ENCODE measurements around the gene TAX1BP3.

DNA sequence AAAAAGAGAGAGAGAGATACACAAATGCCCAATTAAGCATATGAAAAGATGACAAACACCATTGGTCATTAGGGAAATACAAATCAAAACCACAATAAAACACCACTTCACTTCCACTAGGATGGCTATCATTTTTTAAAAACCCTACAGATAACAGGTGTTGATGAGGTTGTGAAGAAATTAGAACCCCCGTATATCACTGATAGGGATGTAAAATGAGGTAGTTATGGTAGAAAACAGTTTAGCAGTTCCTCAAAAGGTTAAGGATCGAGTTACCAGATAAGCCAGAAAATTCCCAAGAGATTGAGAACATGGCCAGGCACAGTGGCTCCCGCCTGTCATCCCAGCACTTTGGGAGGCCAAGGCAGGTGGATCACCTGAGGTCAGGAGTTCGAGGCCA is 24.8 kb upstream of the TAX1BP3 start:
- TF ChIP-seq, protein P1, sequence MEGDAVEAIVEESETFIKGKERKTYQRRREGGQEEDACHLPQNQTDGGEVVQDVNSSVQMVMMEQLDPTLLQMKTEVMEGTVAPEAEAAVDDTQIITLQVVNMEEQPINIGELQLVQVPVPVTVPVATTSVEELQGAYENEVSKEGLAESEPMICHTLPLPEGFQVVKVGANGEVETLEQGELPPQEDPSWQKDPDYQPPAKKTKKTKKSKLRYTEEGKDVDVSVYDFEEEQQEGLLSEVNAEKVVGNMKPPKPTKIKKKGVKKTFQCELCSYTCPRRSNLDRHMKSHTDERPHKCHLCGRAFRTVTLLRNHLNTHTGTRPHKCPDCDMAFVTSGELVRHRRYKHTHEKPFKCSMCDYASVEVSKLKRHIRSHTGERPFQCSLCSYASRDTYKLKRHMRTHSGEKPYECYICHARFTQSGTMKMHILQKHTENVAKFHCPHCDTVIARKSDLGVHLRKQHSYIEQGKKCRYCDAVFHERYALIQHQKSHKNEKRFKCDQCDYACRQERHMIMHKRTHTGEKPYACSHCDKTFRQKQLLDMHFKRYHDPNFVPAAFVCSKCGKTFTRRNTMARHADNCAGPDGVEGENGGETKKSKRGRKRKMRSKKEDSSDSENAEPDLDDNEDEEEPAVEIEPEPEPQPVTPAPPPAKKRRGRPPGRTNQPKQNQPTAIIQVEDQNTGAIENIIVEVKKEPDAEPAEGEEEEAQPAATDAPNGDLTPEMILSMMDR (IDR thresholded peaks at IDR 0.05; ENCODE audit: low read depth, low read length): no peak
- TF ChIP-seq MYC (IDR thresholded peaks at IDR 0.05; ENCODE audit: low read depth, low read length): no peak

Data from NB4 (cell line).